ENCODE results near the gene SHISA9. TPM values are rescaled to one million over a fixed set of nuclear protein-coding genes. Genes with fewer than 3 reads are reported as not detected.

Gene SHISA9
- polyA plus RNA-seq, 4 donors = 0.19 to 0.75 TPM; not detected in 2

GRCh38 chr16:13113741-13114140 is 212.3 kb downstream of the SHISA9 start:
- Histone ChIP-seq H3K9me3 (ENCODE audit: control insufficient read depth in 2 of 2, insufficient read depth in 1 of 2, low read depth in 1 of 2, low read length in 1 of 2) (no peaks in the 10 kb centered on the region), H3K4me1 (ENCODE audit: control insufficient read depth in 3 of 3, insufficient read depth in 2 of 3, low read depth in 1 of 3, low read length in 2 of 3) (no peaks in the 10 kb centered on the region), H3K36me3 (ENCODE audit: control insufficient read depth in 3 of 3, insufficient read depth in 2 of 3, low read depth in 1 of 3, low read length in 3 of 3) (no peaks in the 10 kb centered on the region), H3K27me3 (ENCODE audit: control insufficient read depth in 3 of 3, insufficient read depth in 3 of 3, low read length in 3 of 3) (no peaks in the 10 kb centered on the region), H3K27ac (ENCODE audit: low read depth in 1 of 3, low read length in 2 of 3) (no peak overlapping the region), H3K4me3 (ENCODE audit: low read depth in 1 of 3, low read length in 3 of 3) (no peak overlapping the region)
- no peak for DNase-seq
- FAIRE-seq = no peak
- WGBS, 3 donors = 82 to 98% (median 85%) methylated on average over 3 of the region's 3 CpGs

- Histone ChIP-seq H3K4me3 (ENCODE audit: low read depth in 1 of 3, low read length in 3 of 3) (no peak overlapping the region), H3K9me3 (ENCODE audit: control insufficient read depth in 2 of 2, insufficient read depth in 1 of 2, low read depth in 1 of 2, low read length in 1 of 2) (no peaks in the 10 kb centered on the region), H3K4me1 (ENCODE audit: control insufficient read depth in 3 of 3, insufficient read depth in 2 of 3, low read depth in 1 of 3, low read length in 2 of 3) (no peaks in the 10 kb centered on the region), H3K27me3 (ENCODE audit: control insufficient read depth in 3 of 3, insufficient read depth in 3 of 3, low read length in 3 of 3) (no peaks in the 10 kb centered on the region), H3K36me3 (ENCODE audit: control insufficient read depth in 3 of 3, insufficient read depth in 2 of 3, low read depth in 1 of 3, low read length in 3 of 3) (no peaks in the 10 kb centered on the region), H3K27ac (ENCODE audit: low read depth in 1 of 3, low read length in 2 of 3) (no peak overlapping the region)
- DNase-seq = no peak
- no peak for FAIRE-seq
- 80 to 99% (median 97%) methylated on average over 5 of the region's 5 CpGs for WGBS, 3 donors
These were observed 216.7 kb downstream of the SHISA9 start for GRCh38 chr16:13118091-13118490.

GRCh38 chr16:13120091-13120490 is 218.7 kb downstream of the SHISA9 start:
- no peaks in the 10 kb centered on the region for H3K9me3 ChIP-seq (ENCODE audit: control insufficient read depth in 2 of 2, insufficient read depth in 1 of 2, low read depth in 1 of 2, low read length in 1 of 2)
- no peaks in the 10 kb centered on the region for H3K36me3 ChIP-seq (ENCODE audit: control insufficient read depth in 3 of 3, insufficient read depth in 2 of 3, low read depth in 1 of 3, low read length in 3 of 3)
- no peak overlapping the region for H3K4me3 ChIP-seq (ENCODE audit: low read depth in 1 of 3, low read length in 3 of 3)
- DNase-seq (no peak), FAIRE-seq (no peak)
- H3K4me1 ChIP-seq (ENCODE audit: control insufficient read depth in 3 of 3, insufficient read depth in 2 of 3, low read depth in 1 of 3, low read length in 2 of 3) = no peaks in the 10 kb centered on the region
- WGBS, 3 donors = 36 to 45% (median 37%) methylated on average over 6 of the region's 6 CpGs
- H3K27me3 ChIP-seq (ENCODE audit: control insufficient read depth in 3 of 3, insufficient read depth in 3 of 3, low read length in 3 of 3) = no peaks in the 10 kb centered on the region
- no peak overlapping the region for H3K27ac ChIP-seq (ENCODE audit: low read depth in 1 of 3, low read length in 2 of 3)

- FAIRE-seq = no peak
- Histone ChIP-seq H3K4me1 (ENCODE audit: control insufficient read depth in 3 of 3, insufficient read depth in 2 of 3, low read depth in 1 of 3, low read length in 2 of 3) (no peaks in the 10 kb centered on the region), H3K27ac (ENCODE audit: low read depth in 1 of 3, low read length in 2 of 3) (no peak overlapping the region), H3K36me3 (ENCODE audit: control insufficient read depth in 3 of 3, insufficient read depth in 2 of 3, low read depth in 1 of 3, low read length in 3 of 3) (no peaks in the 10 kb centered on the region), H3K27me3 (ENCODE audit: control insufficient read depth in 3 of 3, insufficient read depth in 3 of 3, low read length in 3 of 3) (no peaks in the 10 kb centered on the region), H3K9me3 (ENCODE audit: control insufficient read depth in 2 of 2, insufficient read depth in 1 of 2, low read depth in 1 of 2, low read length in 1 of 2) (no peaks in the 10 kb centered on the region), H3K4me3 (ENCODE audit: low read depth in 1 of 3, low read length in 3 of 3) (no peak overlapping the region)
- no peak for DNase-seq
- WGBS, 3 donors = 45 to 56% (median 48%) methylated on average over 4 of the region's 4 CpGs
These were observed 219.2 kb downstream of the SHISA9 start for GRCh38 chr16:13120557-13120956.

- FAIRE-seq (no peak), DNase-seq (no peak)
- Histone ChIP-seq H3K27me3 (ENCODE audit: control insufficient read depth in 3 of 3, insufficient read depth in 3 of 3, low read length in 3 of 3) (no peaks in the 10 kb centered on the region), H3K4me1 (ENCODE audit: control insufficient read depth in 3 of 3, insufficient read depth in 2 of 3, low read depth in 1 of 3, low read length in 2 of 3) (no peaks in the 10 kb centered on the region), H3K27ac (ENCODE audit: low read depth in 1 of 3, low read length in 2 of 3) (no peak overlapping the region), H3K9me3 (ENCODE audit: control insufficient read depth in 2 of 2, insufficient read depth in 1 of 2, low read depth in 1 of 2, low read length in 1 of 2) (peaks cover 0 to 3% of the 10 kb centered on the region in 2 donors), H3K4me3 (ENCODE audit: low read depth in 1 of 3, low read length in 3 of 3) (no peak overlapping the region), H3K36me3 (ENCODE audit: control insufficient read depth in 3 of 3, insufficient read depth in 2 of 3, low read depth in 1 of 3, low read length in 3 of 3) (no peaks in the 10 kb centered on the region)
- 90 to 93% (median 91%) methylated on average over 3 of the region's 3 CpGs for WGBS, 3 donors
These were observed 222.6 kb downstream of the SHISA9 start for GRCh38 chr16:13123991-13124390.

- DNase-seq = no peak
- H3K4me1 ChIP-seq (ENCODE audit: control insufficient read depth in 3 of 3, insufficient read depth in 2 of 3, low read depth in 1 of 3, low read length in 2 of 3) = no peaks in the 10 kb centered on the region
- no peaks in the 10 kb centered on the region for H3K27me3 ChIP-seq (ENCODE audit: control insufficient read depth in 3 of 3, insufficient read depth in 3 of 3, low read length in 3 of 3)
- no peak overlapping the region for H3K27ac ChIP-seq (ENCODE audit: low read depth in 1 of 3, low read length in 2 of 3)
- whole genome bisulfite sequencing, 3 donors = 51 to 65% (median 64%) methylated on average over 2 of the region's 2 CpGs
- H3K36me3 ChIP-seq (ENCODE audit: control insufficient read depth in 3 of 3, insufficient read depth in 2 of 3, low read depth in 1 of 3, low read length in 3 of 3) = no peaks in the 10 kb centered on the region
- peaks cover 0 to 3% of the 10 kb centered on the region in 2 donors for H3K9me3 ChIP-seq (ENCODE audit: control insufficient read depth in 2 of 2, insufficient read depth in 1 of 2, low read depth in 1 of 2, low read length in 1 of 2)
- no peak overlapping the region for H3K4me3 ChIP-seq (ENCODE audit: low read depth in 1 of 3, low read length in 3 of 3)
- no peak for FAIRE-seq
These were observed 225.7 kb downstream of the SHISA9 start for GRCh38 chr16:13127144-13127543.

GRCh38 chr16:13130586-13130985 is 229.2 kb downstream of the SHISA9 start:
- Histone ChIP-seq H3K9me3 (ENCODE audit: control insufficient read depth in 2 of 2, insufficient read depth in 1 of 2, low read depth in 1 of 2, low read length in 1 of 2) (peaks cover 0 to 3% of the 10 kb centered on the region in 2 donors), H3K4me1 (ENCODE audit: control insufficient read depth in 3 of 3, insufficient read depth in 2 of 3, low read depth in 1 of 3, low read length in 2 of 3) (no peaks in the 10 kb centered on the region), H3K27me3 (ENCODE audit: control insufficient read depth in 3 of 3, insufficient read depth in 3 of 3, low read length in 3 of 3) (no peaks in the 10 kb centered on the region), H3K27ac (ENCODE audit: low read depth in 1 of 3, low read length in 2 of 3) (no peak overlapping the region), H3K4me3 (ENCODE audit: low read depth in 1 of 3, low read length in 3 of 3) (no peak overlapping the region), H3K36me3 (ENCODE audit: control insufficient read depth in 3 of 3, insufficient read depth in 2 of 3, low read depth in 1 of 3, low read length in 3 of 3) (no peaks in the 10 kb centered on the region)
- no peak for DNase-seq
- WGBS, 3 donors = 41 to 64% (median 49%) methylated on average over 1 of the region's 1 CpG
- no peak for FAIRE-seq

- Histone ChIP-seq H3K36me3 (ENCODE audit: control insufficient read depth in 3 of 3, insufficient read depth in 2 of 3, low read depth in 1 of 3, low read length in 3 of 3) (no peaks in the 10 kb centered on the region), H3K9me3 (ENCODE audit: control insufficient read depth in 2 of 2, insufficient read depth in 1 of 2, low read depth in 1 of 2, low read length in 1 of 2) (no peaks in the 10 kb centered on the region)
These were observed 233.4 kb downstream of the SHISA9 start for GRCh38 chr16:13134836-13135235.

GRCh38 chr16:13136901-13137300 is 235.5 kb downstream of the SHISA9 start:
- no peak overlapping the region for H3K4me3 ChIP-seq (ENCODE audit: low read depth in 1 of 3, low read length in 3 of 3)
- H3K27ac ChIP-seq (ENCODE audit: low read depth in 1 of 3, low read length in 2 of 3) = no peak overlapping the region
- FAIRE-seq (no peak), DNase-seq (no peak)
- H3K36me3 ChIP-seq (ENCODE audit: control insufficient read depth in 3 of 3, insufficient read depth in 2 of 3, low read depth in 1 of 3, low read length in 3 of 3) = no peaks in the 10 kb centered on the region
- WGBS, 3 donors = 63 to 85% (median 70%) methylated on average over 3 of the region's 3 CpGs
- no peaks in the 10 kb centered on the region for H3K4me1 ChIP-seq (ENCODE audit: control insufficient read depth in 3 of 3, insufficient read depth in 2 of 3, low read depth in 1 of 3, low read length in 2 of 3)
- no peaks in the 10 kb centered on the region for H3K9me3 ChIP-seq (ENCODE audit: control insufficient read depth in 2 of 2, insufficient read depth in 1 of 2, low read depth in 1 of 2, low read length in 1 of 2)
- no peaks in the 10 kb centered on the region for H3K27me3 ChIP-seq (ENCODE audit: control insufficient read depth in 3 of 3, insufficient read depth in 3 of 3, low read length in 3 of 3)

More at GRCh38 chr16:13134836-13135235, 233.4 kb downstream of the SHISA9 start:
- WGBS, 3 donors = 84 to 93% (median 90%) methylated on average over 1 of the region's 1 CpG
- DNase-seq (no peak), FAIRE-seq (no peak)
- Histone ChIP-seq H3K4me3 (ENCODE audit: low read depth in 1 of 3, low read length in 3 of 3) (no peak overlapping the region), H3K4me1 (ENCODE audit: control insufficient read depth in 3 of 3, insufficient read depth in 2 of 3, low read depth in 1 of 3, low read length in 2 of 3) (no peaks in the 10 kb centered on the region), H3K27me3 (ENCODE audit: control insufficient read depth in 3 of 3, insufficient read depth in 3 of 3, low read length in 3 of 3) (no peaks in the 10 kb centered on the region), H3K27ac (ENCODE audit: low read depth in 1 of 3, low read length in 2 of 3) (no peak overlapping the region)
